SK-N-SH (cell line): Measurements from ENCODE around the gene C3. TPM values are rescaled to one million over a fixed set of nuclear protein-coding genes. Genes with fewer than 3 reads are reported as not detected.

Source experiments
- CTCF ChIA-PET: fragments of 300-600, 350-600 bp; formaldehyde crosslinking; extraction: SDS; loops from one replicate; lab custom pipeline; 2021; lab: Yijun Ruan, JAX
- POLR2A ChIA-PET: fragments of 350-600 bp; sonication (Branson Sonifier 250); formaldehyde crosslinking; extraction: SDS; loops from one replicate; lab custom pipeline; 2020; ENCODE audit warnings: antibody characterized with exemption, inconsistent platforms; lab: Yijun Ruan, JAX
- DNase-seq: peaks from one replicate; pipeline ENCODE4 v3.0.0; 2012
- H2AFZ ChIP-seq: fragments of 200-600 bp; sonication (generic); 2 replicates; pipeline ENCODE4 v1.8.1; 2016; ENCODE audit warnings: antibody characterized with exemption, mild to moderate bottlenecking, low read depth
- H3F3A ChIP-seq: fragments of 200-600 bp; sonication (generic); replicated peaks from 2 replicates; pipeline ENCODE3; 2016; ENCODE audit warnings: antibody characterized with exemption, mild to moderate bottlenecking; ENCODE audit not compliant: insufficient read depth
- H3K27ac ChIP-seq, 2 experiments: fragments of 200-500 bp in 1 of 2; fragments of 200-600 bp in 1 of 2; sonication (Bioruptor generic) in 1 of 2; sonication (generic), shearing (Covaris generic) in 1 of 2; 2 replicates each; pipeline versions ENCODE4 v1.5.1 to v1.6.1; 2014 to 2016; ENCODE audit warnings: low read depth in 2 of 2, inconsistent platforms in 1 of 2, low read length in 1 of 2, mild to moderate bottlenecking in 1 of 2, mixed read lengths in 1 of 2
- H3K27me3 ChIP-seq: fragments of 200-600 bp; sonication (generic), shearing (Covaris generic); 2 replicates; pipeline ENCODE4 v1.6.1; 2016; ENCODE audit warnings: mixed run types; ENCODE audit not compliant: insufficient read depth
- H3K36me3 ChIP-seq, 2 experiments: fragments of 200-500 bp in 1 of 2; fragments of 200-600 bp in 1 of 2; sonication (Bioruptor generic) in 1 of 2; sonication (generic) in 1 of 2; replicated peaks in 1 of 2; 2 replicates each; pipeline versions ENCODE3 to v1.5.1; 2014 to 2016; ENCODE audit warnings: low read length in 1 of 2, mild to moderate bottlenecking in 1 of 2; ENCODE audit not compliant: insufficient read depth in 2 of 2, control insufficient read depth in 1 of 2
- H3K4me1 ChIP-seq, 2 experiments: fragments of 200-500 bp in 1 of 2; fragments of 200-600 bp in 1 of 2; sonication (Bioruptor generic) in 1 of 2; sonication (generic), shearing (Covaris generic) in 1 of 2; 2 replicates each; pipeline versions ENCODE4 v1.5.1 to v1.6.1; 2014 to 2016; ENCODE audit warnings: low read depth in 1 of 2, low read length in 1 of 2, mixed run types in 1 of 2; ENCODE audit not compliant: insufficient read depth in 2 of 2, control insufficient read depth in 1 of 2
- H3K4me2 ChIP-seq: fragments of 200-600 bp; sonication (generic), shearing (Covaris generic); 2 replicates; pipeline ENCODE4 v1.6.1; 2017; ENCODE audit warnings: mixed run types
- H3K4me3 ChIP-seq, 2 experiments: fragments of 200-500 bp in 1 of 2; fragments of 200-600 bp in 1 of 2; sonication (Bioruptor generic) in 1 of 2; sonication (generic), shearing (Covaris generic) in 1 of 2; 2 replicates each; pipeline versions ENCODE4 v1.5.1 to v1.8.1; 2014 to 2016; ENCODE audit warnings: low read depth in 2 of 2, inconsistent platforms in 1 of 2, low read length in 1 of 2, mild to moderate bottlenecking in 1 of 2, mixed read lengths in 1 of 2, moderate library complexity in 1 of 2
- H3K79me2 ChIP-seq: fragments of 200-600 bp; sonication (generic); 2 replicates; pipeline ENCODE4 v1.8.1; 2017; ENCODE audit warnings: mild to moderate bottlenecking; ENCODE audit not compliant: insufficient read depth
- H3K9ac ChIP-seq: fragments of 200-600 bp; sonication (generic); 2 replicates; pipeline ENCODE4 v1.6.1; 2017; ENCODE audit warnings: mixed run types
- H3K9me2 ChIP-seq: fragments of 200-600 bp; sonication (generic); 2 replicates; pipeline ENCODE4 v1.6.1; 2017; ENCODE audit warnings: mixed run types
- H3K9me3 ChIP-seq: fragments of 200-600 bp; sonication (generic); 2 replicates; pipeline ENCODE4 v1.6.1; 2017; ENCODE audit warnings: mixed run types, mild to moderate bottlenecking, moderate library complexity
- H4K20me1 ChIP-seq: fragments of 200-600 bp; sonication (generic); 2 replicates; pipeline ENCODE4 v1.6.1; 2017; ENCODE audit warnings: mild to moderate bottlenecking, mixed run types; ENCODE audit not compliant: insufficient read depth
- CHD2 ChIP-seq: fragments of 150-350 bp; IDR thresholded peaks from 2 replicates; pipeline ENCODE4 v1.6.1; 2018; ENCODE audit warnings: low read length; ENCODE audit not compliant: partially characterized antibody
- ELF1 ChIP-seq: IDR thresholded peaks from 2 replicates; pipeline ENCODE4 v1.4.0; 2012
- EP300 ChIP-seq, 2 experiments: IDR thresholded peaks; 2 replicates each; pipeline versions ENCODE4 v1.4.0 to v1.6.1; 2012; ENCODE audit warnings: borderline replicate concordance in 1 of 2, low read depth in 1 of 2, low read length in 1 of 2
- EZH2phosphoT487 ChIP-seq: fragments of 200-600 bp; sonication (generic); IDR thresholded peaks from 2 replicates; pipeline ENCODE4 v1.6.1; 2017; ENCODE audit warnings: low read depth, mixed run types, mild to moderate bottlenecking, antibody characterized with exemption, moderate library complexity, borderline replicate concordance
- FOXJ3 ChIP-seq: sonication (generic); formaldehyde crosslinking; IDR thresholded peaks from 2 replicates; pipeline ENCODE4 v1.5.1; 2020; ENCODE audit warnings: mild to moderate bottlenecking, missing genetic modification reagents
- JUND ChIP-seq: IDR thresholded peaks from 2 replicates; pipeline ENCODE4 v1.4.0; 2012
- NFIC ChIP-seq: IDR thresholded peaks from 2 replicates; pipeline ENCODE4 v1.4.0; 2012; ENCODE audit warnings: borderline replicate concordance
- POLR2AphosphoS5 ChIP-seq: IDR thresholded peaks from 2 replicates; pipeline ENCODE4 v1.6.1; 2012; ENCODE audit warnings: low read depth, low read length
- RAD21 ChIP-seq: IDR thresholded peaks from 2 replicates; pipeline ENCODE4 v1.6.1; 2012; ENCODE audit warnings: mild to moderate bottlenecking, low read length
- RCOR1 ChIP-seq: fragments of 150-350 bp; IDR thresholded peaks from 2 replicates; pipeline ENCODE4 v1.6.1; 2017; ENCODE audit warnings: antibody characterized with exemption, low read length
- RXRA ChIP-seq: IDR thresholded peaks from 2 replicates; pipeline ENCODE4 v1.4.0; 2012; ENCODE audit warnings: low read depth, mild to moderate bottlenecking, borderline replicate concordance
- SIN3A ChIP-seq: IDR thresholded peaks from 2 replicates; pipeline ENCODE4 v1.6.1; 2012; ENCODE audit warnings: low read depth, mild to moderate bottlenecking, low read length, moderate library complexity, borderline replicate concordance
- SMC3 ChIP-seq: IDR thresholded peaks from 2 replicates; pipeline ENCODE4 v1.6.1; 2012; ENCODE audit warnings: low read depth, low read length, improper control_type of control experiment
- TCF12 ChIP-seq: IDR thresholded peaks from 2 replicates; pipeline ENCODE4 v1.4.0; 2012
- TEAD4 ChIP-seq: IDR thresholded peaks from 2 replicates; pipeline ENCODE4 v1.4.0; 2012; ENCODE audit warnings: mild to moderate bottlenecking, borderline replicate concordance; ENCODE audit not compliant: insufficient read depth
- WGBS: methylation state at CpG from one replicate; pipeline ENCODE4 v1.1.6; 2017; ENCODE audit warnings: low lambda C conversion rate; 5-methylcytosine and 5-hydroxymethylcytosine counted together
- polyA plus RNA-seq, 3 experiments: library from polyadenylated mRNA; depleted of rRNA; stranded (reverse); fragments of >200 nt; gene quantifications; 2 replicates each; pipeline ENCODE4 v1.2.3, GENCODE V29; 2012
- TF ChIP-seq, protein P1 (sequence below): fragments of 150-350 bp; IDR thresholded peaks from 2 replicates; pipeline ENCODE4 v1.6.1; 2017; ENCODE audit warnings: antibody characterized with exemption, low read length, low read depth, borderline replicate concordance
- TF ChIP-seq, protein P2 (sequence below): IDR thresholded peaks from 2 replicates; pipeline ENCODE4; 2012
- TF ChIP-seq, protein P3 (sequence below): fragments of 150-350 bp; IDR thresholded peaks from 2 replicates; pipeline ENCODE4 v1.6.1; 2016; ENCODE audit warnings: mild to moderate bottlenecking, low read depth, low read length
- TF ChIP-seq, protein P4 (sequence below): IDR thresholded peaks from 2 replicates; pipeline ENCODE4 v1.4.0; 2012; ENCODE audit warnings: low read depth, borderline replicate concordance
- TF ChIP-seq, protein P5 (sequence below): IDR thresholded peaks from 2 replicates; pipeline ENCODE4 v1.4.0; 2012; ENCODE audit warnings: low read depth

The C3 gene
- polyA plus RNA-seq, 1 of the 3 experiments (the other 2 are of a cell fraction), result 0.67 TPM

DNA sequence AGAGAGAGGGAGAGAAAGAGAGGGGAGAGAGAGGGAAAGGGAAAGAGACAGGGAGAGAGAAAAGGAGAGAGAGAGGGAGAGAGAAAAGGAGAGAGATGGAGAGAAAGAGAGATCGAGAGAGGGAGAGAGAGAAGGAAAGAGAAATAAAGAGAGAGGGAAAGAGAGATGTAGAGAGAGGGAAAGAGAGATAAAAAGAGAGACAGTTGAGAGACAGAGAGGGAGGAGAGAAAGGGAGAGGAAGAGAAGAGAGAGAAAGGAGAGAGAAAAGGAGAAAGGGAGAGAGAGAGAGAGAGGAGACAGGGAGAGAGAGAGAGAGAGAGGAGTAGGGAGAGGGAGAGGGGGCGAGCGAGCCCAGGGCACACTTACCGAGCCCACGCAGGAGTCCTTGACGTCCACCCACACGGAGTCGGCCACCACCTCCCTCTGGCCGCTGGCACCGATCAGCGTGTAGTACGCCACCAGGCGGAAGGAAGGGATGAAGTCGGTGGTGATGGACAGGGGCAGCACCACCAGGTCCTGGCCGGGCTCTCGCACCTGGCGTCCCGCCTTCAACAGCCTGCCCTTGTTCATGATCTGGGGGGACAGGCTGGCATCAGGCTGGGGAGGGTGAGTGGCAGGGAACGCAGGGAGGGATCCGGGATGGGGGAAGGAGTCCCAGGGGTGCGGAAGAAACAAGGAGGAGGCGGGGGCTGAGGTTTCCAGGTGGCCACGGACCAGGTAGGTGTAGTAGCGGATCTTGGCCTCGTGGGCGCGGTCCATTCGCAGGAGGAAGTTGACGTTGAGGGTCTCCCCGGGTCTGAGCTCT, 10.0 kb downstream of the C3 start:
- ChIA-PET CTCF (no interaction called here), POLR2A (no interaction called here)
- DNase-seq, result no peak
- no peak overlapping the region for H3K4me2 ChIP-seq
- H3K9ac ChIP-seq, result no peak overlapping the region
- no peak overlapping the region for H3K4me3 ChIP-seq
- no peaks in the 10 kb centered on the region for H3F3A ChIP-seq
- no peaks in the 10 kb centered on the region for H3K4me1 ChIP-seq
- 49% methylated on average over 29 of the region's 30 CpGs for WGBS
- H3K27me3 ChIP-seq, result peaks cover 33% of the 10 kb centered on the region
- no peaks in the 10 kb centered on the region for H3K79me2 ChIP-seq
- no peaks in the 10 kb centered on the region for H4K20me1 ChIP-seq
- H3K9me2 ChIP-seq, result no peaks in the 10 kb centered on the region
- H3K27ac ChIP-seq, result no peak overlapping the region
- no peaks in the 10 kb centered on the region for H3K36me3 ChIP-seq
- no peak overlapping the region for H2AFZ ChIP-seq
- no peak for TF ChIP-seq RXRA
- TF ChIP-seq, protein P1, sequence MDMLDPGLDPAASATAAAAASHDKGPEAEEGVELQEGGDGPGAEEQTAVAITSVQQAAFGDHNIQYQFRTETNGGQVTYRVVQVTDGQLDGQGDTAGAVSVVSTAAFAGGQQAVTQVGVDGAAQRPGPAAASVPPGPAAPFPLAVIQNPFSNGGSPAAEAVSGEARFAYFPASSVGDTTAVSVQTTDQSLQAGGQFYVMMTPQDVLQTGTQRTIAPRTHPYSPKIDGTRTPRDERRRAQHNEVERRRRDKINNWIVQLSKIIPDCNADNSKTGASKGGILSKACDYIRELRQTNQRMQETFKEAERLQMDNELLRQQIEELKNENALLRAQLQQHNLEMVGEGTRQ, result no peak
- TF ChIP-seq NFIC, result no peak
- no peak for TF ChIP-seq SIN3A
- TF ChIP-seq SMC3, result no peak
- no peak for TF ChIP-seq CHD2
- TF ChIP-seq, protein P2, sequence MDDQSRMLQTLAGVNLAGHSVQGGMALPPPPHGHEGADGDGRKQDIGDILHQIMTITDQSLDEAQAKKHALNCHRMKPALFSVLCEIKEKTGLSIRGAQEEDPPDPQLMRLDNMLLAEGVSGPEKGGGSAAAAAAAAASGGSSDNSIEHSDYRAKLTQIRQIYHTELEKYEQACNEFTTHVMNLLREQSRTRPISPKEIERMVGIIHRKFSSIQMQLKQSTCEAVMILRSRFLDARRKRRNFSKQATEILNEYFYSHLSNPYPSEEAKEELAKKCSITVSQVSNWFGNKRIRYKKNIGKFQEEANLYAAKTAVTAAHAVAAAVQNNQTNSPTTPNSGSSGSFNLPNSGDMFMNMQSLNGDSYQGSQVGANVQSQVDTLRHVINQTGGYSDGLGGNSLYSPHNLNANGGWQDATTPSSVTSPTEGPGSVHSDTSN, result no peak
- TF ChIP-seq EP300 (IDR thresholded peaks at IDR 0.05; ENCODE audit: borderline replicate concordance in 1 of 2, low read depth in 1 of 2, low read length in 1 of 2), result no peak
- no peak for TF ChIP-seq JUND
- TF ChIP-seq ELF1, result no peak
- TF ChIP-seq, protein P3, sequence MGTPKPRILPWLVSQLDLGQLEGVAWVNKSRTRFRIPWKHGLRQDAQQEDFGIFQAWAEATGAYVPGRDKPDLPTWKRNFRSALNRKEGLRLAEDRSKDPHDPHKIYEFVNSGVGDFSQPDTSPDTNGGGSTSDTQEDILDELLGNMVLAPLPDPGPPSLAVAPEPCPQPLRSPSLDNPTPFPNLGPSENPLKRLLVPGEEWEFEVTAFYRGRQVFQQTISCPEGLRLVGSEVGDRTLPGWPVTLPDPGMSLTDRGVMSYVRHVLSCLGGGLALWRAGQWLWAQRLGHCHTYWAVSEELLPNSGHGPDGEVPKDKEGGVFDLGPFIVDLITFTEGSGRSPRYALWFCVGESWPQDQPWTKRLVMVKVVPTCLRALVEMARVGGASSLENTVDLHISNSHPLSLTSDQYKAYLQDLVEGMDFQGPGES, result no peak
- no peak for TF ChIP-seq POLR2AphosphoS5
- no peak for TF ChIP-seq RCOR1
- no peak for TF ChIP-seq EZH2phosphoT487
- no peak for TF ChIP-seq TCF12
- TF ChIP-seq TEAD4, result no peak
- TF ChIP-seq, protein P4, sequence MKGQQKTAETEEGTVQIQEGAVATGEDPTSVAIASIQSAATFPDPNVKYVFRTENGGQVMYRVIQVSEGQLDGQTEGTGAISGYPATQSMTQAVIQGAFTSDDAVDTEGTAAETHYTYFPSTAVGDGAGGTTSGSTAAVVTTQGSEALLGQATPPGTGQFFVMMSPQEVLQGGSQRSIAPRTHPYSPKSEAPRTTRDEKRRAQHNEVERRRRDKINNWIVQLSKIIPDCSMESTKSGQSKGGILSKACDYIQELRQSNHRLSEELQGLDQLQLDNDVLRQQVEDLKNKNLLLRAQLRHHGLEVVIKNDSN, result no peak
- TF ChIP-seq FOXJ3 (CRISPR knock-in tag), result no peak
- TF ChIP-seq, protein P5, sequence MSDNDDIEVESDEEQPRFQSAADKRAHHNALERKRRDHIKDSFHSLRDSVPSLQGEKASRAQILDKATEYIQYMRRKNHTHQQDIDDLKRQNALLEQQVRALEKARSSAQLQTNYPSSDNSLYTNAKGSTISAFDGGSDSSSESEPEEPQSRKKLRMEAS, result no peak
- TF ChIP-seq RAD21, result no peak
- no peaks in the 10 kb centered on the region for H3K9me3 ChIP-seq
